Measurements from ENCODE around the gene RAB37.

RAB37 gene

DNA sequence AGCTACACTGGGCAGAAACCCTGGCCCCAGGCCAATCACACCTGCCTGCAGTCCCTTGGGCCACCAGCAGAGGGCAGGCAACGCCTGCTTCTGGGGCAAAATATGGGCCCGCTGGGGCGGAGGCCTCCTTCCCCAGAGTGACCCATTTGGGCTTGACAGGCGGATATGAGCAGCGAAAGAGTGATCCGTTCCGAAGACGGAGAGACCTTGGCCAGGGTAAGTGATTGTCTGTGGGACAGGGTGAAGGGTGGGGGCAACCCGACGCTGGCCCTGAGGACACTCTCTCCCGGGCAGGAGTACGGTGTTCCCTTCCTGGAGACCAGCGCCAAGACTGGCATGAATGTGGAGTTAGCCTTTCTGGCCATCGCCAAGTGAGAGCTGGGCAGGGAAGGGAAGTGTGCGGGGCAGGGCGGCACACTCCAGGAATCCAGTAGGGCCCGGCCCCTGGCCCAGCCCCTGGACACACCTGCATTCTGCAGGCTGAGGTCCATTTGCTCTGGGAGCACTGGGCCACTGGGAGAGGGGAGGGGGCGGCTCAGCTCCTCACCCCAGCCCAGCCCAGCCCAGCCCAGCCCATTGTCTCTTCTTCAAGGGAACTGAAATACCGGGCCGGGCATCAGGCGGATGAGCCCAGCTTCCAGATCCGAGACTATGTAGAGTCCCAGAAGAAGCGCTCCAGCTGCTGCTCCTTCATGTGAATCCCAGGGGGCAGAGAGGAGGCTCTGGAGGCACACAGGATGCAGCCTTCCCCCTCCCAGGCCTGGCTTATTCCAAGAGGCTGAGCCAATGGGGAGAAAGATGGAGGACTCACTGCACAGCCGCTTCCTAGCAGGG is 7.9 kb downstream of the RAB37 start:
- peak; percentile 57 to 72 for DNase-seq (ENCODE audit: low read depth in 2 of 2)

DNA sequence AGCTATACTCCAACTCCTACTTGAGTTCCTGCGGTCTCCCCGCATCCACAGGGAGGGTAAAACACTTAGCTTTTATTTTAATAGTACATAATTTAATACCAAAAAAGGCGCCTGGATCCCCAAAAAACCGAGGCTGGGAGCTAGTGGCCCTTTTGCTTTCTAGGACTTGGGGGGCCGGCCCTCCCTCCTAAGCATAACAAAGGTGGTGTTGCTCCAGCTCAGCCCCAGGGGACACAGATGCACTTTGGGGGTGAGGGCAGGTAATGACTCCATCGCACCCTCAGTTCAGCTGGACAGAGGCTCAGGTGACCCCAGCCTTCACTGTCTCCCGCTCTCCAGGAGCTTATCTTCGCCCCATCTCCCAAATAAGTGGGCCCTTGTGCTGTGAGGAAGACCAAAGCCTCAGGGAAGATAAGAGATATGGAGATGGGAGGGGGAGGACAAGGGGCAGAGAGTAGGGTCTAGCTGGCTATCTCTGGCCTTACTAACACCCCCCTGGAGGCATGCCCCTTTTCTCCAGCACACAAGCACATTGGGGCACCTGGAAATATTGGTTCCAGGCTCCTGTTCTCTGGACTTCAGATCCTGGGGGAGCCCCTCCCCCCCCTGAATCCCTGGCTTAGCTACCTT is 8.6 kb downstream of the RAB37 start:
- no peak for DNase-seq (ENCODE audit: low read depth in 2 of 2)

DNA sequence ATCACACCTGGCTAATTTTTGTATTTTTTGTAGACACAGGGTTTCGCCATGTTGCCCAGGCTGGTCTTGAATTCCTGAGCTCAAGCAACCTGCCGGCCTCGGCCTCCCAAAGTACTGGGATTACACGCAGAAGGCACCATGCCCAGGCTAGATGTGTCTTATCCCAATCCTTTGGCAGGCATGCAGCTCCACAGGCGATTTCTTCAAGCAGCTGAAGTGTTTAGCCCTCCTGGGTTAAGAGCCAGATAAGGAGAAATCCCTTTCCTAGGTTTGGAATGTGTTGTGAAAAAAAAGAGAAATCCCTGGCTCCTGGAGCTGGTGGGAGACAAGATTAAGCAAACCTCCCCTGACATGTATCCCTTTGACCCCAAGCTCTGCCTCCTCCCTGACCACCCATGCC is 9.3 kb downstream of the RAB37 start:
- no peak for DNase-seq (ENCODE audit: low read depth in 2 of 2)

DNA sequence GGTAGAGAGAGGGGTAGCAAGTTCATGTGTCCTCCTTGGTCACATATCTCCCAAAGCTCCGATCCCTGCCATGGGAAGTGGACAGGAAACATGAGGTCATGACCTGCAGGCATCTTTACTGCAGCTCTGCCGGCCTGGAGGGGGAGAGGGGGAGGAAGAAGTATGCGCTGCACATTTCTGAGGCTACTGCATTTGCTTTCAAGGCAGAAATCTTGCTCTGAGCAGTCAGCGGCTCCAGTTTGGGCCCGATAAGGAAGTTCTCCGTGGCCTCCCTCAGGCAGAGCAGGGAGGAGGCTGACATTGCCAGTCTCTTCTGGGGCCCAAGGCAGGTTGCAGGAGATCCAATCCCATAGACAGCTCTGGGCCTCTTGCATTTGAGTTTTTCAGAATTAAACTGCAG is 9.9 kb downstream of the RAB37 start:
- DNase-seq (ENCODE audit: low read depth in 2 of 2) = no peak

DNA sequence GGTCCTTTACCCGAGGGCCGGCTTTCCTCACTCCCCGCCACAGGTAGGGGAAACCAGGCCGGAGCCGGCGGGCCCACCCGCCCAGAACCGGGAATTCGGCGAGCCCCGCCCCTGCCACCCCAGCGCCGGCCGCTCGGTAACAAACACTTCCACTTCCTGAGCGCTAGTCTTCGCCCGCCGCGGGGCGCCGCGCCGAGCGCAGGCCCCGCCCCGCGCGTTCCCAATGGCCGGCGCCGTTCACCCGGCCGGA is 11.1 kb downstream of the RAB37 start:
- DNase-seq (ENCODE audit: low read depth in 2 of 2) = no peak

DNA sequence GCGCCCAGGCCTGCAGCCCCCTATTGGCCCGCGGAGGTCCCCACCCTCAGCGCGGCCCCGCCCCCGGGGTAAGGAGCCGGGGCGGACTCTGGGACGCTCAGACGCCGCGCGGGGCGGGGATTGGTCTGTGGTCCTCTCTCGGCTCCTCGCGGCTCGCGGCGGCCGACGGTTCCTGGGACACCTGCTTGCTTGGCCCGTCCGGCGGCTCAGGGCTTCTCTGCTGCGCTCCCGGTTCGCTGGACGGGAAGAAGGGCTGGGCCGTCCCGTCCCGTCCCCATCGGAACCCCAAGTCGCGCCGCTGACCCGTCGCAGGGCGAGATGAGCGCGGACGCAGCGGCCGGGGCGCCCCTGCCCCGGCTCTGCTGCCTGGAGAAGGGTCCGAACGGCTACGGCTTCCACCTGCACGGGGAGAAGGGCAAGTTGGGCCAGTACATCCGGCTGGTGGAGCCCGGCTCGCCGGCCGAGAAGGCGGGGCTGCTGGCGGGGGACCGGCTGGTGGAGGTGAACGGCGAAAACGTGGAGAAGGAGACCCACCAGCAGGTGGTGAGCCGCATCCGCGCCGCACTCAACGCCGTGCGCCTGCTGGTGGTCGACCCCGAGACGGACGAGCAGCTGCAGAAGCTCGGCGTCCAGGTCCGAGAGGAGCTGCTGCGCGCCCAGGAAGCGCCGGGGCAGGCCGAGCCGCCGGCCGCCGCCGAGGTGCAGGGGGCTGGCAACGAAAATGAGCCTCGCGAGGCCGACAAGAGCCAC is 11.6 kb downstream of the RAB37 start, which contains the start of gene NHERF1:
Gene NHERF1 (plus strand): TSS at position 100 of the 750 bp plus-strand sequence. CDS start 219 bp downstream, at position 319.
- DNase-seq (ENCODE audit: low read depth in 2 of 2) = peak; percentile 90 to 92

DNA sequence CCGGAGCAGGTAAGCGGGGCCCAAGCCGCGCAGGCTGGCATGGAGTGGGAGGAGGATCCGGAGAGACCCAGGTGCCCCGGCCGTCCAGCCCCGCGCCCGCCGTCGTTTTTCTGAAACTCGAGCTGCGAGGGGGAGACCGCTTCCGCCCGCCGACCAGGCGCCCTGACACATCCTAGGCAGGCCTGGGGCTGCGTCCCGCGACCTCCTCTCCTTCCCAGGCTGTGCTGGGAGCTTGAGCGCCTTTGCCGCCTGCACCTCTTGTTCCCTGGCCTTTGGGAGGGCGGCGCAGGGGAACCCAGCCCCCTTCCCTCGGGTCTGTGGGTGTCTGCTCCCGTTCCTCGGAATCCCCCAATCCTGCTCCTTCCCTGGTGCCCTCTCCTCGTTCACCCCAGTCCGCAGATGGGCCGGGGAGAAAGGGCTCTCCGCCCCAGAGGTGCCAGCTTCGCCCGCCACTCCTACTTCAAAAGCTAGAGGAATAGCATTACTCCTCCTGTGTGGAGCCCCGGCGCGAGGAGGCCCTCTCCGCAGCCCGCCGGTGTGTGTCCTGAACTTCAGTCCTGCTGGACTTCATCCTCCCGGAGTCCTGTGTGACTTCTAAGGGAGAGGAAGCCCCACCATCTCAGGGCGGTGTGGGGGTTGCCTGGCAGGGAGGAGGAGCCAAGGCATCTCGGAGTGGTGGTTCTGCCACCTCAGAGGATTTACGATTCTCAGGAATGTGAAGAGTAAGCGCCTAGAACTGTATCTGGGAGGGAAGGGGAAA is 12.4 kb downstream of the RAB37 start:
- no peak for DNase-seq (ENCODE audit: low read depth in 2 of 2)

DNA sequence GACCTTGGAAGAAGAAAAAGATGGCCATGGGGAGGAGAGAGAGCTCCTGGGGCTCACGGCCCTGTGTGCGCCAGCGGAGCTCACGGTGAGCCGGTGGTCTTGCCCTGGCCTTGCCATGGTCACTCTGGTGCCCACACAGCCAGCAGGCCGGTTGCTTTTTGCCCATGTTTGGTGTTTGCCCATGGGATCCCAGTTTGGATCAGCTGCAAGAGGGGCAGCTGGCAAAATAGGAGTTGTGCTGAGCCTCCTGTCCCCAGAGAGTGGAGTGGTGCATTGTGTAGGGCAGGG is 12.9 kb downstream of the RAB37 start:
- DNase-seq (ENCODE audit: low read depth in 2 of 2) = no peak

DNA sequence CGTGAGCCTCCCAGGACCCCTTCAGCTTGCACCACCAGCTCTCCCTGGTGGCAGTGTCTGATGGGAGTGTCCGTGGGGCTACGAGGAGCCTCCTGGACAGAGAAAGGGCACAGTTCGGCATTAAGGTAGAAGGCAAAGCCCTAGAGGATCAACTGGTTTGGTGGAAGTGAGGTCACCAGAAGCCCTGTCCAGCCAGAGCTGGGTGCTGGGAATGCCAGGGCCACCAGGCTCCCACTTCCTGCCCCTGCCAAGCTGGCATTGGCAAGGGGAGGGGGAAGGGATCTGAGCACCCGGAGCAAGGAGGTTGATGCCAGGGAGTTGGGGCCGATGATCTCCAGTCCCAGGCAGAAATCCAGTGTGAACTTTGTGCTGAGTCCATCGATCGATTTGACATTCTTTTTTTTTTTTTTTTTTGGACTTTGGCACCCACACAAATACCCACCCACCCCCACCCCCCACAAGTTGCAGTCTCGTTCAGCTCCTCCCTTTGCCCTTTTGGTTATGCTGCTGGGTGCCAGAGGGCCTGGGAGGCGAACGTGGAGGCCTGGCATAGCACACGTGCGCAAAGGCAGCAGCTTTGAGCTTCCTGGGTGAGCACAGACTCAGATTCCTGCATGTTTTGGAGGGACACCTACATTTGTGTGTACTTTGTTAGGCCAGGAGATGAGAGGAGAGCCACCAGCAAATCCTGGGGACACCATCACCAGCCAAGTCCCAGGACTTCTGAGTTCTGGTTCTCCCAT is 13.4 kb downstream of the RAB37 start:
- DNase-seq (ENCODE audit: low read depth in 2 of 2) = no peak

DNA sequence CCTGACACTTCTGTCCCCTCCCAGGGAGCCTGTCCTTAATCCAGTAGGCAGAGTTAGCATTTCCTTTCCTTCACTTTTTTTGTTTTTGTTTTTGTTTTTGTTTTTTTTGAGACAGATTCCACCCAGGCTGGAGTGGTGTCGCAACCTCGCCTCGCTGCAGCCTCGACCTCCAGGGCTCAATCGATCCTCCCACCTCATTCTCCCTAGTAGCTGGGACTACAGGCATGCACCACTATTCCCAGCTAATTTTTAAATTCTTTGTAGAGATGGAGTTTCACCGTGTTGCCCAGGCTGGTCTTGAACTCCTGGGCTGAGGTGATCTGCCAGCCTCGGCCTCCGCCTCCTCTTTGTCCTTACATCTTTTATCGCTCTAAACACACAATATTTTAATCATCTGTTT is 15.4 kb downstream of the RAB37 start:
- no peak for DNase-seq (ENCODE audit: low read depth in 2 of 2)

DNA sequence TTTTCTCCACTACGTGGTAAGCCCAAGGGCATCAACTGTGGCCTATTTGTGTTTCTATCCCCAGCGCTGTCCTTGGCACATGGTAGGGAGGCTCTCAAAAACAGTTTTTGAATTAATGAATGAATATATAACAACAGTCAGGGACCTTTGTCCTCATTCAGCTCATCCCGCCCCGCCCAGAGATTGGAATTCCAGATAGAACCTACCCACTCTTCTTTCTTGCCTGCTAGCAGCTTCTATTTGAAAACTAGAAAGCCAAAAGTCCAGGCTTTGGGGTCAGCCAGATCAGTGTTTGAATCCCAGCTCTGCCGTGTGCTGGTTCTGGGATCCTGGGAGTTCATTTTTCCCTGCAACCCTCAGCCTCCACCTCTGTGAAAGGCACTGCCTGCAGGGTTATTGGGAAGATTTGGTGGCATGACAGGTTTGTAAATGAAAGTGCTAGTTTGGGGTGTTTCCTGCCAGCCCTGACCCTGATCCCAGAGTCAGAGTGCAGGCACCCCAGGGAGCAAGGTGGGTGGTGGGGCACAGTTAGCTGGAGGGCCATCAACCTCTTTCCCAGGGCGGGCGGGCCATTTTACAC is 15.9 kb downstream of the RAB37 start:
- DNase-seq (ENCODE audit: low read depth in 2 of 2) = no peak

DNA sequence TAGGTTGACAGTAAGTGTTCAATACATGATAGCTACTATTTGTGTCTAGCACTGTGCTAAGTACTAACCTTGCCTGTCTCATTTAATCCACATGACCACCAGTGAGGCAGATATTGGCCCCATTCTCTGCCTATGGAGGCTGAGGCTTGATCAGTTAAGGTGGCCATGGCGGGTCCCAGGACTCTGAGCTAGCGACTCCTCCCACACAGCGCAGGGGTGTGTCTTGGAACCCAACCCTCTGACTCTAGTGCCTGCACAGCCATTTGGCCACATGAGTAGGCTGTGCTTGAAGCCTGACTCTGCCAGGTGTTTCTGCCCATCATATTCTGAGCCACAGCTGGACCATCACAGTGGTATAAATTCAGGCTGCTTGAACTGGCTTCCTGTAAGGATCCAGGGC is 17.8 kb downstream of the RAB37 start:
- no peak for DNase-seq (ENCODE audit: low read depth in 2 of 2)

DNA sequence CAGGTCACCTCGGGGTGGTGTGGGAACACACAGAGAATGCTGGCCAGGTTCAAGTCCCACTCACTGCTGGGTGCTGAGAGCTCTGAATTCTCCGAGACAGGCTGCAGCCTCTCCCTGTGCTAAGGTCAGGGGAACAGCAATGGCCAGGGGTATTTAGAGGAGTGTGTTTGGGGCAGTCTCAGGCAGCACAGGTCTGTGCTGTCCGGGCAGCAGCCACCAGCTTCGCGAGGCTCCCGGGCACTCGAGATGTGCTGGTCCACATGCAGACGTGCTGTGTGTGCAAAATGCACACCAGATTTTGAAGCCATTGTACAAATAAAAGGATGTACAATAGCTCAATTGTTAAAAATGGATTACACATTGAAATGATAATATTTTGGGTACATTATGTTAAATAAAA is 18.5 kb downstream of the RAB37 start:
- no peak for DNase-seq (ENCODE audit: low read depth in 2 of 2)

DNA sequence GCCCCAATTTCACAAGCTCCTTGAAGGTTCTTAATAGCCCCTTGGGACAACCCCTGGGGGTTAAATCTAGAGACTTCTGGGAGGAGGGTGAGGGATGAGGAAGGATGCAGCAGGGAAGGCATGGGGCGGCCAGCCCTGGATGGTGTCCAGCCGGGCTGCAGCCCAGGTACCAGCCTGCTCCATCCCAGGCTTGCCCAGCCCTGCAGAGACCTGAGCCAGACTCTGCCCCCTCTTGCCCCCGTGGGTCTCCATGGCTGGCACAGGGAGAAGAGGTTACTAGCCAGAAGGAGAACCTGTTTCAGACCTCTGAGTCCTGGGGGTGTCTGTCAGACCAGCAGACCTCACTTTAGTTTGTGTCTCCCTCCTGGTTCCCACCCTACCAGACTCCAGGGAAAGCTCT is 19.8 kb downstream of the RAB37 start:
- no peak for DNase-seq (ENCODE audit: low read depth in 2 of 2)

DNA sequence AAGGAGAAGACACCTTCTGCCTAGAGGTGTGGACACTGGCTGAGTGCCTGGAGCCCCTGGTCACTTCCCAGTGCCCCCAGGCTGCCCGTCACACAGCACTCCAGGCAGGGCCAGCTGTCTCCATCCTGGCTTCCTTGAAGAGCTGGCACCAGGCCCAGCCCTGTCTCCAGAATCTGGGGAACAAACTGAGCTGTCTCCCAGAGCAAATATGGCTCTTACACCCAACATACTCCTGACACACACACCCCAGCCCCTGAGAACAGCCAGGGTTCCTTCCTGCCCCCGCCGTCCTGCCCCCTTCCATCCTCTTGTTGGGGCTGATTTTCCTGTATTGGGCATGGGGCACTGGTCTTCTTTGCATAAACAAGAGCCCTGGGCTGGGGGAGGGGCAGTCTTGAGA is 20.4 kb downstream of the RAB37 start:
- DNase-seq (ENCODE audit: low read depth in 2 of 2) = no peak

DNA sequence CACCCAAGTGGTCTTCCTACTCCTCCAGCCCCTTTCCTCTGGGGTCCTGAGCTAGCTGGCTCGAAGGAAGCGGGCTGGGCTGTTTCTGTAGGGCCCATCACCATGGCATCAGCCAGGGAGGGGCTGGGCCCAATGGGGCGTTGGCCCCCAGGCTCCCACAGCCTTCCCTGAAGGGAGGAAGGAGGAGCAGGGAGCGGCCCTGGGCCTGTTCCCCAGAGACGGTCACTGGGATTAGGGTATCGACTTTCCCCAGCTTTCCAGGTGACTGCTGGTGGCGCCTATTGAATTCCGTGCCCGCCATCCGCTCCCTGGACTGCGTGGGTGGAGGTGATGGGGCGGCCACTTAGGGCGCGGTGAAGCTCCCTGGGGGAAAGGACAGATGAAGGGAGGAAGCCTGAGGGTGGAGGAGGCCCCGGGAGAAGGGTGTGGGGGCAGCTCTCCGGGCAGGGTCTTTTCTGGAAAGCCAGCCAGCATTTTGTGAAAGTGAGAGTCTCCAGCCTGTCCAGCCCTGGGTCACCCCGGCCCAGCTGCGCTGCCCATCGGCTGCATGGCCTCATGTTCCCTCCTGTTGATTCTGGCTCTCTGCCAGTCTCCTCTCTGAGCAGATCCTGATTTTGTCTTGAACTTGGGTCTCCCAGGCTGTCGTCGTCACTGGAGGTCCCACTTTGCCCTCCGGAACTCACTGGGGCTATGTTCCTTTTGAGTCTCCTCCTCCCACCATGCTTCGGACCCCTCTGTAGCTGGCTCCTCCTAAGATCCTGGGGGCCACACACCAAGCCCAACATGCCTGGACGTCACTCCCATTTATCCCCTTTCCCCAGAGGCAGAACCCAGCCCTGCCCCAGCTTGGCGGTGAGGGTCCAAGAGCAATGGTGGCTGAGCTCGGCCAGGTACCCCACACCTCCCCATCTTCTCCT is 21.1 kb downstream of the RAB37 start:
- no peak for DNase-seq (ENCODE audit: low read depth in 2 of 2)

DNA sequence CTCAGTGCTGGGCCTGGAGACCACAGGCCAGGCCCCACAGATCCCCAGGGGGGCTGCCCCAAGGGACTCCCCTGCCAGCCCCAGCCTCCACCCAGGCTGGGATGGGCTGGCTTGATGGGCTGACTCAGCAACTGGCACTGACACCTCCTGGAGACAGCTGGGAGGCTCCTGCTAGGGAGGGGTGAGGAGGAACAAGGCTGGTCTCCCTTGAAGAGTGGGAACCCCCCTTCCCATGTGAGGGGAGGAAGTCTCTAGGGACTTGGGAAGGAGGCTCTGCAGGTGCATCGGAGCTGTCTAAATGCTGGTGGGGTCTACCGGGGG is 21.8 kb downstream of the RAB37 start:
- DNase-seq (ENCODE audit: low read depth in 2 of 2) = no peak

DNA sequence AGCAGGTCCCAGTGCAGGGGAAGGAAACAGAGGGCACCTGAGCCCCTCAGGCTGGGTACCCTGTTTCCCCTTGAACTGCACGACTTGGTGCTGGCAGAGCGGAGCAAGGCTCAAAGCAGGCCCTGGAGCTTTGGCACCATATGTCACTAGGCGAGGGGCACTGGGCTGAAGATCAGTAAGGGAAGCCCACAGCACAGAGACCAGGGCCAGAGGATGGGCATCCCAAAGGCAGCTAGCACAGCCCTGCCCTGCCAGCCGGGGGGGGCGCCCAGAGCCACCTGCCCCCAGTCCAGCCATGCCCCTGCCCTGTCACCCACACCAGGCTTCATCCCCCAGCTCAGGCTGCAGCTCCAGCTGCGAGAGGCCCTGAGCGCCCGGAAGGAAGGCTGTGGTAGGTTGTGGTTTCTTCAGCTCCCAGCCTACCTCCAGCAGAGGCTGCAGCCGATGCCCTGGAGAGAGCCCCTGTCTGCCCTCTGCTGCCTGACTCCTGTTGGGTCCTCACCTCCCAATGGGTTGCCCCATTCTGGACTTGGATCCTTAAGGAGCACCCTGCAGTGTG is 22.3 kb downstream of the RAB37 start:
- no peak for DNase-seq (ENCODE audit: low read depth in 2 of 2)

DNA sequence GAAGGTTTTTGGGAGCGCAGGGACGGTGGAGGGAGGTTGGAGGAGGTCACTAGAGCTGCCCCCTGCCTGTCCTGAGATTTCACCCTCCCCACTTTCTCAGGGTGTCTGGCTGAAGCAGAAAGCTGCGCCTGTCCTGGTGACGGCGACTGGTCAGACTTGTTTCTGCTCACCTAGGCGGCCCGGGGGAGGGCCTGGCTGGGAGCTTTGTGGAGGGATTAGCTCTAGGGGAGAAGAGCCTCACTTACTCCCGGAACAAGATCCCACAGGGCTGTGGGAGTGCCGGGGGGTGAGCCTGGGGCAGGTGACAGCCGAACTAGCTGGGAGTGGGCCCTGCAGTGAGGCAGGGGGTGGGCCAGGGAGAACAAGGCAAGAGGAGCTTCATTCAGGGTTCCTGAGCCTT is 22.9 kb downstream of the RAB37 start:
- no peak for DNase-seq (ENCODE audit: low read depth in 2 of 2)

DNA sequence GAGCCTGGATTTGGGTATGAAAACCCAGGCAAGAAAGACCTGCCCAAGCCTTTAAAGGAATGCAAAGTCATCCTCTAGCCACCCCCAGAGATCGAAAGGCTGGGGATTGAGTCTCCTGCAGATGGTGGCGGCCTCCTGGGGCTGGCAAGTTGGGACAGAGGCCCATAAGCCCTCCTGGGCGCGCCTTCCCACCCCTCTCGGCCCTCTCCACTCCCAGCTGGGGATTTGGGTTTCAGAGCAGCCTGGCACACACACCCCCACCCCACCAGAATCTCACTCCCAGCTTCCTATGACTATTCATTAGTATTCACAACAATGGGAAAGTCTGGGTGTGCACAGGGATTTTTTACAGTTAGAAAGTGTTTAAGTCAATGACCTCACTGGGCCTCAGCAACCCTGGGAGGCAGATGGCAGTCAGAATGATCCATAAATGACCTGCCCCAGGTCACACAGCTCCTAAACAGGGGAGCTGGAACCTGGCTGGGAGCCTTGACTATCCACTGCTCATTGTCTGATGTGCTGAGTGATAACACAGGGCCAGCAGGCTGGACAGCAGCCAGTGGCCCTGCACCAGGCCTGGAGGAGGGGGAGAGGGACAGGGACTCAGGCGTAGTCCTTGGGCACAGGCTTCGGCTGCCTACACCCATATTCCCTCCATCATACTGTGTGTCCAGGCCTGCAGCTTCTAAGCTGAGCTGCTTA is 23.5 kb downstream of the RAB37 start:
- no peak for DNase-seq (ENCODE audit: low read depth in 2 of 2)

All from stimulated activated CD4-positive, alpha-beta T cell treated with anti-CD3 and anti-CD28 coated beads, Interleukin-1b, Interleukin-23, amount 100 ng/mL, for 1 hour (primary cell).